NCI-H2107 treated with DMSO at 0.1 percent for 48 hours (cell line): ENCODE results near the gene COMMD10.
"Not testable (repeated sequence)": the region's sequence is repeated elsewhere in the genome, so short reads cannot be mapped to it uniquely, and the experiment has no call there.

Source experiments
- DNase-seq: peaks from one replicate; lab custom pipeline; 2025; ENCODE audit not compliant: unreplicated experiment; lab: John Stamatoyannopoulos, UW

COMMD10 gene

DNA sequence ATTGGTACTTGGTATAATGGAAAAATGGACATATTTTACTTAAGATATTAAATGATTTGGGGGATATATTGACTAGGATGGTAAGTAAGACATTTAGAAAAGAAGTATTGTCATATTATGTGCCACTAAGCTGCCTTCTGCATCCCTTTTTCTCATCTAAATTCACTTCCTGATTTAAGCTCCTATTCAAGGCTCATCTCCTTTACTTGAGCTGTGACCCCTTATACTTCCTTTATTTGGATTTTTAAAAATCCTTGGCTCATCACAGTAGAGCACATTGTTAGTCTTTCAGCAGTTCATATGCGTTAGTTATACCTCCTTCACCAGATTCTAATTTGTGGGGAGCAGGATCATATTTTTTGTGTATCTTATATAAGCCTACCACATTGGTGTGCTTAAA lies 6.6 kb downstream of the COMMD10 start:
- DNase-seq, result no peak

DNA sequence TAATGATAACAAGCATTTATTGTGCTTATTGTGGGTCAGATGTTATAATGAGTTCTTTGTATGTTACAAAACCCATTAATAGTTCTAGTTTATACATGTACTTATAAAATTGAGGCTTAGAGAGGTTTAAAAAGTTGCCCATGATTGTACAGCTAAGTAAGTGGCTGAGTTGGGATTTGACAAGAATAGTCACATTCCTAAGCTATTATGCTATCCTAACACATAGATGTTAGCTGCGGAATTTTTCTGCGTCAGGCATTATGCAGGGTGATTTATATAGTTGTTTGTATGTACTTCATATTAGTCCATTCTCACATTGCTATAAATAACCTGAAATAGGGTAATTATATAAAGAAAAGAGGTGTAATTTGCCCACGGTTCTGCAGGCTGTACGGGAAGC lies 12.5 kb downstream of the COMMD10 start:
- no peak for DNase-seq

DNA sequence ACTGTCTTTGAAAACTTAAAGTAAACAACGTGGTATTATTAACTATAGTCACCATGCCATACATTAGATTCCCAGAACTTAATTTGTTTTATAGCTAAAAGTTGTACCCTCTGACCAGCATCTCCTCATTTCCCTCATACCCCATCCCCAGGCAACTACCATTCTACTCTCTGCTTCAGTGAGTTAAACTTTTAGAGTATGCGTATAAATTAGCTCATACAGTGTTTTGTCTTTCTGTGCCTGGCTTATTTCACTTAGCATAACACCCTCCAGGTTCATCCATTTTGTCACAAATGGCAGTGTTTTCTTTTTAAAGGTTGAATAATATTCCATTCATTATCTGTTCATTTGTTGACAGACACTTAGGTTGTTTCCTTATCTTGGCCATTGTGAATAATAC lies 14.2 kb downstream of the COMMD10 start:
- DNase-seq, result no peak

DNA sequence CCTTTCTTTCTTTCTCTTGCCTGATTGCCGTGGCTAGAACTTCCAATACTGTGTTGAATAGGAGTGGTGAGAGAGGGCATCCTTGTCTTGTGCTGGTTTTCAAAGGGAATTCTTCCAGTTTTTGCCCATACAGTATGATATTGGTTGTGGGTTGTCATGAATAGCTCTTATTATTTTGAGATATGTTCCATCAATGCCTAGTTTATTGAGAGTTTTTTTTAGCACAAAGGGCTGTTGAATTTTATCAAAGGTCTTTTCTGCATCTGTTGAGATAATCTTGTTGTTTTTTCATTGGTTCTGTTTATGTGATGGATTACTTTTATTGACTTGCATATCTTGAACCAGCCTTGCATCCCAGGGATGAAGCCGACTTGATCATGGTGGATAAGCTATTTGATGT lies 20.1 kb downstream of the COMMD10 start:
- DNase-seq, result not testable (repeated sequence)

DNA sequence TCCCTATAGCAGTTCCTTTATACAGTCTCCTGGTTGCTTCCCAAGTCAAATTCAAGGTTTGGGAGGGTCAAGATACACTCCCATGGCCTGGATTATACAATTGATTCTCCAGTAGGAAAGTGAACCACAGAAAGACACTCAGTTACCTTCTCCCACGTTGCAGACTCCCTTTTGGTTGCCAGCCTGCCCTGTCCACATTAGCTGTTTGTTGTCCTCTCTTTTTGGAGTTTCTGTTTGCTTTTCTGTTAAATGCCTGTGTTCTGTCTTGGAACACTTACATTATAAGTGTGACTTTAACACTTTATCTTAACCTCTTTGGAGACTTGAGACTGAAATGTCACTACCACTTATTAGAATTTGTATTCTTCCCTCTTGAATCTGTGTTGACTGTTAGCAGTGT lies 30.3 kb downstream of the COMMD10 start:
- DNase-seq, result no peak

DNA sequence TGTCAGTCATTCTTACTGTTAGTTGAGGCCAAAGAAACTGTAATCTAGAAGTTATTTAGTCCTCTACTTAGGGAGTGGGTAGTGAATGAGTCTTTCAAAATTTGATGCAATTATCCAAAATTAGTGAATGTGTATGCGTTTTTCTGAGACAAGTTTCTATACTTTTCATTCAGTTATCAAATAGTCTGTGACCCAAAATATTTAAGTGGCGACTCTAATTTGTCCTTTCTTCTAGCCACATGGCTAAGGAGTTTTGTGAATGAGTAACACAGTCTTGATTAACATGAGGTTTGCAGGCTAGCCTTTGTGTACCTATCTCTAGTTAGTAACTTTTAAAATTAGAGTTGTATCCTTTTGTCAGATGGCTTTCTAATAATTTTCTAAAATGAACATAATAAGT lies 45.6 kb downstream of the COMMD10 start:
- DNase-seq, result no peak

DNA sequence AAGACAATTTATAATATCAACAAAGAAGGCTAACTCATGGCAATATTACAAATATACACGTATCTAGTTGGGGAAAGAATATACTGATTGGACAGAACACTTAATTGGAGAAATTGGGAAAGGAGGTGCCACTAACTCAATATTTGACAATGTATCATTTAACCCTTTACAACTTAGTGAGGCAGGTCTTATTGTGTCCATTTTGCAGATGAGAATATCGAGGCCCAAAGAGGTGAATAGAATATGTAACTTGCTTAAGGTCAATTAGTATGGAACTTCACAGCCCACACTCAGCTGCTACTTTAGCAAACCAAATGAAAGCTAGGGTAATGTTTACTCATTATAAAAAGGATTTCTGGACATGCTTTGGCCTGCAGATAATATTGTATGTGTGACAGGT lies 46.2 kb downstream of the COMMD10 start:
- no peak for DNase-seq

DNA sequence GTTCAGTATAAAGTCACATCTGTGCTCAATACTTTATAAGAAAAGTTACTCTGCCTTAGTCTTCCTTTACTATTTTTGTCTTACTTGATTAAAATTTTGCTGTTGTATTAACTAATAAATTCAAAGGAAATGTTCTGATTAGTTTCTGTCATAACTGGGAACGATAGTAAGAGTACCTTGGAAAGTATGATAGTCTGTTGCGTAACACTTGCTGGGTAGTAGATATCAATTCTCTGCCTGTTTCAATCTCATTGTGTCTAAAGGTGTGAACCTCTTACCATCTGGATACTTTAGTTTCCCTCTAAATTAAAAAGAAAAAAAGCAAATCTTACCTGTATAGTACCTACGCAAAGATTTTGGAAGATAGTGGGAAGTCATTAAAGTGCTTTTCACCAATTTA lies 48.5 kb downstream of the COMMD10 start:
- no peak for DNase-seq

DNA sequence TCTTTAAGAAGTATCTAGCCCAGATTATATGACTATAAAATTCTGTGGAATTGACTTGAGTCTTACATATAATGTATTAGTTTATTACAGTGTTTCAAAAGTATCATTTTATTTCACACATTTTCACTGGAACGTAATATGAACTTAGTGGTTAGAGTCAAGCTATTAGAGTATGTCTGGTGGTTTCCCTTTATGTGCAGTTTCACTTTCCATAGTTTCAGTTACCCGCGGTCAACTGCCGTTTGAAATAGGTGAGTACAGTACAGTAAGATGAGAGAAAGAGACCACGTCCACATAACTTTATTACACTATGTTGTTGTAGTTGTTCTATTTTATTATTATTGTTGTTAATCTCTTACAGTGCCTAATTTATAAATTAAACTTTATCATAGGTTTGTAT lies 50.5 kb downstream of the COMMD10 start:
- no peak for DNase-seq

DNA sequence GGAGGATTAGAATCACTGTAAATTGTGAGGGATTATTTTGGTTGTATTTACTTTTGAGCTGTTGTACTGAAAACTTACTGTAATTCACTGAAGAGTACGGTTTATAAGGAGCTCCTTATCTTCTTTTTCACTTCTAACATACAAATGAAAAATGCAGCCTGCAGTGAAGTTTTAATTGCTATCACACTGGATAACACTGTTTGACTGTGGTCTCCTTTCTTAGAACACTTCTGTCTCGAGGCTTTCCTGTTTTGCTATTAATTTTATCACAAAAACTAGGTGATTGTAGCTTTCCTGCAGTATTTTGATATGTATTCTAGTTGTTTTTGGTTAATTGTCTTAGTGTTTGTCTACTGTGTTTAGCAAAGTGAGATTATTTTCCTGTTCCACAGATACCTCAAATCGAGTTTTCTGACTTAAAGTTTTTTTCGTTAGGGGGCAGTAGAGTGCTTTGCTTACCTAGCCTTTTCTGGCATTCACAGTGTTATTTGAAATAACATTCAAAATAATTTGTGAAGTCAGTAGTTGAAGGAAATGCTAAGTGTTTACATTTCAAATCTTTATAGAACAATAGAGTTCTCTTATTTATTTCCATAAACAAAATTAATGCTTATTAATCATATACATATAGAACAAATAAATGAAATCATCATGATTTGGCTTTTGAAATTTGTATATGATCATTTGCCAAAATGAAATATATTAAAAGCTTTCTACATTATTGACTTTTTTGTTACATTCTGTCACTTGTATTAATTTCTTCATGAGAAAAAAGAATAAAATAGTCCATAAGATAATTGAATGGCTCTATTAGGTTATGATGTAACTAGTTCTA lies 52.9 kb downstream of the COMMD10 start:
- peak; percentile 37 for DNase-seq

DNA sequence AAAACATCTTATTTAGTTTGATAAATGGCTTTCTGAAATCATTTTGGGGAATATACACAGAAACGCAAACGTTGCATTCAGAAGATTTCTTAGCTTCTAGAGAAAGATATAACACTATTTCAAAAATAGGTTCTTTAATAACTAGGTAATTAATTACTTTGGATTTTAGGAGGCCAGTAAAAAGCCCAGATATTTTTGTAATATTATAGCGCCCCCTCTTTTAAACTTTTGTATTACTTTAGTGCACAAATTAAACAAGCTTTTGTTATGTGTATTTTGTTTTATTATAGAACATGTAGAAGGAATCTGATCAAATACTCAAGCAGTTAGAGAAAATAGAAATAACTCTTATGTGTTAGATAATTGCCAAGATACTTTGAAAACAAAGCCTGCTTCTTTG lies 57.7 kb downstream of the COMMD10 start:
- DNase-seq, result no peak

DNA sequence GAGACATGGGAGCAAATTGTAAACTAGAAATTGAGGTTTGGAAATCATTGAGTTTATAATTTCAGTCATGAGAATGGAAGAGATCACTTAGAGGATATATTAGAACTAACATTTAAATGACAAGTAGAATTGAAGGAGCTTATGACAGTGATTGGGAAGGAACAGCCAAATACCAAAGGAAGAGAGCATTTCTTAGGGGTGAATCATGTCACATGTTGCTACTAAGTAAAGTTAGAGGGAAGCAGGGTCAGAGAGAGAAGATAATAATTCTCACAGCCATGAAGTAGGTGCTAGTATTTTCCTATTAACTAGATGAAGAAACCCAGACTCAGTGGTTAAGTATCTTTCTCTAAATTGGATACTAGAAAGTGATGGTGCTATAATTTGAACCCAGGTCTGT lies 59.3 kb downstream of the COMMD10 start:
- no peak for DNase-seq

DNA sequence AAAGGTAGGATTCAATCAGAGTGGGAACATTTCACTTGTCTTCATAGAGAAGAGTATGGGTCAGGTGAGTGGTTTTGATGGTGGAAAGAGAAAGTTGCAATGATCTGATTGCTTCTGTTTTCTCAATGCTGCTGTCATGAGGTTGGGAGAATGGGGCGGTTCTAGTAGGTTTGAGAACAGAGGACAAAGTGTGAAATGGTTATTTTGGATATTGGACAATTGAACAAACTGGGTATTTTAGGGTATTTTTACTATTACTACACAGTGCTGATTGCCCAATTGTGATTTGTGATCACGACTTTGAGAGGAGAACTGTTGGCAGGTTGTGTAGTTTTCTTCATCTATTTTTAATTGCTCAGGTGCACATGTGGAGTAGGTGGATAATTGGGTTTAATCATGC lies 60.2 kb downstream of the COMMD10 start:
- DNase-seq, result no peak

DNA sequence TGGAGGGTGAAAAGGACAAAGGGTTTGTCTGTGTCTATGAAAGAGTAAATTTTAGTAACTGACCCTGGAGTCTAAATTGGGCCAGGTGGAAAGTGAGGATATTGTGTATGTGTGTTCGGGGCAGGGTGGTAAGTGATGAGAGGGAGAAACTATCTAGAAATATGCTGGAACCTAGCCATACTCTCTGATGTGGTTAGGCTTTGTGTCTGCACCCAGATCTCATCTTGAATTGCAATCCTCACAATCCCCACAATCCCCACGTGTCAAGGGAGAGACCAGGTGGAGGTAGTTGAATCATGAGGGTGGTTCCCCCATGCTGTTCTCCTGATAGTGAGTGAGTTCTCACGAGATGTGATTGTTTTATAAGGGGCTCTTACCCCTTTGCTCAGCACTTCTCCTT lies 60.6 kb downstream of the COMMD10 start:
- no peak for DNase-seq

DNA sequence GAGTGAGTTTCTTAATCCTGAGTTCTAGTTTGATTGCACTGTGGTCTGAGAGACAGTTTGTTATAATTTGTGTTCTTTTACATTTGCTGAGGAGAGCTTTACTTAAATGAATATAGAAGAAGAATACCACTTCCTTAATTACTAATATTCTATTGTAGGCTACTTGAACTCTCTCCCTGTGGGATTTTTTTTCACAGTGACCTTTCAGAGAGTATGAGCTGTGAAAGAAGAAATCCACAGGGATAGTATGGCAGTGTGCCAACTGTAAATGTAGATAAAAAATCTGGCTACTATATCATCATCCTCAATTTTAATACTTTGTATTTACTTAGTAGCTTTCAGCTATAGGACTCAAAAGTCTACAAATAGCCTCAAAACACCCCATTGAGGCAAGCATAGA lies 67.3 kb downstream of the COMMD10 start:
- no peak for DNase-seq

DNA sequence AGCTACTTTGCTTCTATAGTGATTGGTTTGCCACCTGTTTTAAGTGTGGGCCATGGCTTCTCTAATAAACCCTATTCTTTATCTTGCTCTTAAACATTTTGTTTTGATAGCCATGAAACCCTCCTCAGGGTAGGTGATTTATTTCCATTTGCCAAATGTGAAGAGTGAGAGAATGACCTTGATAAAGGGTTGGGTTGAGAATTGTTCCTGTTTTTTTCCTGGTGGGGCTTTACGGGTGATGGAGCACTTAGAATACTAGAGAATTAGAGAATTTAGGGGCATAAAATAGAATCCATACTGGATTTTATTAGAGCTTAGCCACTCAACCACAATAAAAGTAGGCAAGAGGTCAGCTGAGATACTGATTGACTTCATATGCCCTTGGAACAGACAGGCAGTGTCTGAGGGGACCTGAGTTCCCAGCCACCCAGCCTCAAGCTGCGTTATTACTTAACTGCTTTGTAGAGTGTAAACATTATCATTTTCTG lies 68.9 kb downstream of the COMMD10 start:
- no peak for DNase-seq

DNA sequence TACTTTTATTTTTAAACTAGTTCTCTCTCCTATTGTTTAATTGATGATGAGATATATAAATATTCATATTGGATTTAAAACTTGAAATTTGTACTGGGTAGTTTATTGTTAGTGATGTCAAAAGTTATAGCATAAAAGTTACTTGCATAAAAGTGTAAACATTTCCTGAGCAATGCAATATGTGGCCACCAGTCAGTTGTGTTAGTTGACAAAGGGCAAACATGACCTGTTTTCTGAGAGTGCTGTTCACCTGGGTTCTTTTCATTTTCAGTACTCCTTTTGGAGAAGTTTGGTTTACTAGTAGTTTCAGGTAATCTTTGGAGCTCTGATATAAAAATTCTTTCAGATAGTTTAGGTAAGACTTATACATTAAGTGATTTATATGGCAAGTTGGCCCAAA lies 69.4 kb downstream of the COMMD10 start:
- no peak for DNase-seq

DNA sequence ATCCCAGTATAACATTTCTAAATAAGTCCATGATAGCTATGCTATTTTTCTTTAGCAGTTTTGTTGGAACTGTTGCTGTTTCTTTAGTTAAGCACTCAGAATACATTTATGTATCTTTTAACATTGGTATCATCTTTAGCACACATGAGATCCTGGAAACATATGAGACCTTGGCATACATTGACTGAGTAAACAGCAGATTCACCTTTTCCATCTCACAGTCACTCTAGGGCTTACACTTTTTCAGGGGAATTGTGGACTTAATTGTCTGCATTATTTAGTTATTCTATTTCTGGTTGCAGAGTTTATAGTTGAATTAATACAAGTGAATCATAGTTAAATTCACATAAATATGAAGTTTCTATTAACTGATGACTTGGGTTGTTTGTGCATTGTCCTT lies 70.1 kb downstream of the COMMD10 start:
- no peak for DNase-seq

DNA sequence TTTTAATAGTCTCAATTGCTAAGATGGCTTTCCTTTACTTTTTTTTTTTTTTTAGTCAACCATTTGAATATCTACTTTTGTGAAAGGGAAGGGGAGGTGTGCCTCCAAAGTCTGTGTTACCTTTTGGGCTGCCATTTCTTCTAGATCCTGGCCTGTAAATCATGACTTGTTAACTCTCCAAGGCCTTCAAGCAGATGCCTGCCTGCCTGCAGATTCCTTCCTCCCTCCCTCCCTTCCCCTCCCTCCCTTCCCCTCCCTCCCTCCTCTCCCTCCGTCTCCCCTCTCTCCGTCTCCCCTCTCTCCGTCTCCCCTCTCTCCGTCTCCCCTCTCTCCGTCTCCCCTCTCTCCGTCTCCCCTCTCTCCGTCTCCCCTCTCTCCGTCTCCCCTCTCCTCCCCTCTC lies 73.1 kb downstream of the COMMD10 start:
- DNase-seq, result no peak

DNA sequence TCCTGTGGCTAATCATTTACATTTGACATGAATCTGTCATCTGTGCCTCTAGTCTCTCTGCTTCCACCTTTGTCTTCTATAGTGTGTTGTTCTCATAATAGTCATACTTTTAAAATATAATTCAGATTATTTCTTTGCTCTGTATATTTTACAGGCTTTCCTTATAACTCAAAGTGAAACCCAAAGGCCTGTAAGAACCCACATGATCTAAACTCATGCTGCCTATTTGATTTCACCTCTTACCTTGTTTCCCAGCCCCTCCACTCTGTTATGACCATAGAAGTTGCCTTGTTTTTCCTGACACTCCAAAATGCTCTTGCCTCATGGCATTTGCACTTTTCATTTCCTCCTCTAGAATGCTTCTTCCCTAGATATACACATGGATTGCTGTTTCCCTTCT lies 74.2 kb downstream of the COMMD10 start:
- DNase-seq, result no peak

DNA sequence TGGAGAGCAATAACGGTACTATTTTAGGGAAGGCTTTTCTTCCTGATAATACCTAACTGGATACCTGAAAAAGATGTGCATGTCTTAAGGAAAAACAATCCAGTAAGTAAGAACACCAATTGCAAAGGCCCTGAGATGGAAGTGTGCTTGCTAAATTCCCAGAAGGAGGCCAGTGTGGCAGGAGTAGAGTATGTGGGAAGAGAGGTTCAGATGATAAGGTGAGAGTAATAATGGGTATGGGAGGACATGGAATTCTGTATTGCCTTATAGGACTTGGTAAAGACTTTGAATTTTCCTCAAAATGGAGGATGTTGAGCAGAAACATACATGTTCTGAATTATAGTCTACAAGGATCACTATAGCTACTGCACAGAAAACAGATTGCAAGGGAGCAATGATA lies 89.3 kb downstream of the COMMD10 start:
- DNase-seq, result no peak

DNA sequence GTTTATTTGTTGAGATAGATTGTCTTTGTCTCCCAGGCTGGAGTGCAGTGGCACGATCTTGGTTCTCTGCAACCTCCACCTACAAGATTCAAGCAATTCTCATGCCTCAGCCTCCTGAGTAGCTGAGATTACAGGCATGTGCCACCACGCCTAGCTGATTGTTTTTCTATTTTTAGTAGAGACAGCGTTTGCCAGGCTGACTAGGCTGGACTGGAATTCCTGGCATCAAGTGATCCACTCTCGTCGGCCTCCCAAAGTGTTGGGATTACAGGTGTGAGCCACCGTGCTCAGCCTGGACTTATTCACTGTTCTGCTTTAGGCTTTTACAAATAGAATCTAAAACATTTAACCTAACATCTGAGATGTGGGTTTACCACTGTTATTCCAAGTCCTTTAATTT lies 91.3 kb downstream of the COMMD10 start:
- no peak for DNase-seq

DNA sequence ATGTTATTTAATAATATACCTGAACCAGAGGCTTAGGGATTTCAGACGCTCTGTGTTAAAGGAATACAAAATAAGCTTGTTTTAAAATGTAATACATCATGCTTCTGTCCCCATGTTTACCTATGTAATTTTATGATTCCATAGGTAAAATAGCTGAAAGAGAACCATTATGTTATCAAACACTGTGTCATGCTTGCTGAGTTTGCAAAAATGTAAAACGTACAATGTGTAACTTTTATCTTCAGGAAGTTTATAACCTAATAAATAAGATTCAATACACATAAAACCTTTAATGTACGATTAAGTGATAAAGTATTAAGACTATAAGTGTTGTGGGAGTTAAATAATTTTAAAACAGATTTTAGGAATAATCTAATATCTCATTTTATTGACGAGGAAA lies 94.1 kb downstream of the COMMD10 start:
- DNase-seq, result no peak
